ENCODE measurements around the gene ZCCHC2.

The ZCCHC2 gene

GRCh38 chr18:62539284-62540165, 16.7 kb downstream of the ZCCHC2 start:
- no peak for DNase-seq

- no peak for DNase-seq
Measured at GRCh38 chr18:62543021-62543420, 20.2 kb downstream of the ZCCHC2 start.

GRCh38 chr18:62545098-62545497, 22.3 kb downstream of the ZCCHC2 start:
- DNase-seq: no peak

GRCh38 chr18:62549755-62550154, 26.9 kb downstream of the ZCCHC2 start:
- no peak for DNase-seq

- DNase-seq: no peak
Measured at GRCh38 chr18:62550746-62551145, 27.9 kb downstream of the ZCCHC2 start.

- DNase-seq: no peak
Measured at GRCh38 chr18:62551972-62552513, 29.2 kb downstream of the ZCCHC2 start.

GRCh38 chr18:62554061-62554815, 31.4 kb downstream of the ZCCHC2 start:
- DNase-seq: no peak

GRCh38 chr18:62555135-62555534, 32.3 kb downstream of the ZCCHC2 start:
- no peak for DNase-seq

- DNase-seq: no peak
Measured at GRCh38 chr18:62556397-62556796, 33.6 kb downstream of the ZCCHC2 start.

- DNase-seq: no peak
Measured at GRCh38 chr18:62558015-62558663, 35.3 kb downstream of the ZCCHC2 start.

GRCh38 chr18:62564044-62564443, 41.2 kb downstream of the ZCCHC2 start:
- DNase-seq: no peak

GRCh38 chr18:62566199-62566598, 43.4 kb downstream of the ZCCHC2 start:
- DNase-seq: no peak

GRCh38 chr18:62566818-62567217, 44.0 kb downstream of the ZCCHC2 start:
- no peak for DNase-seq

- DNase-seq: no peak
Measured at GRCh38 chr18:62569081-62569655, 46.3 kb downstream of the ZCCHC2 start.

GRCh38 chr18:62571037-62571436, 48.2 kb downstream of the ZCCHC2 start:
- no peak for DNase-seq

GRCh38 chr18:62571648-62572047, 48.8 kb downstream of the ZCCHC2 start:
- no peak for DNase-seq

GRCh38 chr18:62572456-62572855, 49.6 kb downstream of the ZCCHC2 start:
- no peak for DNase-seq

- no peak for DNase-seq
Measured at GRCh38 chr18:62574776-62575175, 52.0 kb downstream of the ZCCHC2 start.

GRCh38 chr18:62576271-62576670, 53.4 kb downstream of the ZCCHC2 start:
- DNase-seq: no peak

- no peak for DNase-seq
Measured at GRCh38 chr18:62576845-62577512, 54.2 kb downstream of the ZCCHC2 start.

- DNase-seq: no peak
Measured at GRCh38 chr18:62577765-62578164, 54.9 kb downstream of the ZCCHC2 start.

GRCh38 chr18:62578980-62579511, 56.2 kb downstream of the ZCCHC2 start:
- no peak for DNase-seq

Data from NCI-H1436 (cell line).